Type B pancreatic cell (in vitro differentiated cells): ENCODE results near the gene DNAAF1. TPM values are rescaled to one million over a fixed set of nuclear protein-coding genes. Genes with fewer than 3 reads are reported as not detected.
A peak's percentile ranks its signal among the peaks of the same experiment; 100 is the strongest.
"Not testable (repeated sequence)": the region's sequence is repeated elsewhere in the genome, so short reads cannot be mapped to it uniquely, and the experiment has no call there.

Experiments used
- DNase-seq: peaks from one replicate; pipeline ENCODE4 v3.0.0; 2021; ENCODE audit warnings: mixed read lengths; ENCODE audit not compliant: unreplicated experiment; ENCODE audit errors: extremely low spot score
- H3K27ac Mint-ChIP-seq: 2 replicates; pipeline ENCODE4 v1.8.0; 2021; ENCODE audit warnings: mild to moderate bottlenecking, mixed read lengths
- H3K27me3 Mint-ChIP-seq: 2 replicates; pipeline ENCODE4 v1.8.0; 2021; ENCODE audit warnings: mixed read lengths
- H3K36me3 Mint-ChIP-seq: 2 replicates; pipeline ENCODE4 v1.8.0; 2021; ENCODE audit warnings: mixed read lengths
- H3K4me1 Mint-ChIP-seq: one replicate; pipeline ENCODE4 v1.8.0; 2021; ENCODE audit warnings: mixed read lengths; ENCODE audit not compliant: unreplicated experiment
- H3K4me3 Mint-ChIP-seq: 2 replicates; pipeline ENCODE4 v1.8.0; 2021; ENCODE audit warnings: mild to moderate bottlenecking, mixed read lengths
- H3K9me3 Mint-ChIP-seq: 2 replicates; pipeline ENCODE4 v1.8.0; 2021; ENCODE audit warnings: mixed read lengths
- total RNA-seq: library from RNA; stranded (reverse); gene quantifications from 2 replicates; pipeline ENCODE4 v1.2.1, GENCODE V29; 2021; ENCODE audit warnings: low replicate concordance
- TF ChIP-seq, protein P1 (sequence below): fragments of 200-600 bp; sonication (generic); conservative IDR thresholded peaks from 2 replicates; pipeline ENCODE4 v1.5.0; 2021; ENCODE audit warnings: antibody characterized with exemption, mild to moderate bottlenecking

DNAAF1 gene
- total RNA-seq, 1 donor from 2014 or later = 3.2 TPM

GRCh38 chr16:84110527-84110926 lies 34.6 kb upstream of the DNAAF1 start:
- Mint-ChIP-seq H3K27ac (peak overlapping the region; percentile 67), H3K4me1 (peaks cover 26% of the 10 kb centered on the region), H3K4me3 (no peak overlapping the region), H3K36me3 (no peaks in the 10 kb centered on the region), H3K9me3 (no peaks in the 10 kb centered on the region), H3K27me3 (no peaks in the 10 kb centered on the region)
- TF ChIP-seq, protein P1, sequence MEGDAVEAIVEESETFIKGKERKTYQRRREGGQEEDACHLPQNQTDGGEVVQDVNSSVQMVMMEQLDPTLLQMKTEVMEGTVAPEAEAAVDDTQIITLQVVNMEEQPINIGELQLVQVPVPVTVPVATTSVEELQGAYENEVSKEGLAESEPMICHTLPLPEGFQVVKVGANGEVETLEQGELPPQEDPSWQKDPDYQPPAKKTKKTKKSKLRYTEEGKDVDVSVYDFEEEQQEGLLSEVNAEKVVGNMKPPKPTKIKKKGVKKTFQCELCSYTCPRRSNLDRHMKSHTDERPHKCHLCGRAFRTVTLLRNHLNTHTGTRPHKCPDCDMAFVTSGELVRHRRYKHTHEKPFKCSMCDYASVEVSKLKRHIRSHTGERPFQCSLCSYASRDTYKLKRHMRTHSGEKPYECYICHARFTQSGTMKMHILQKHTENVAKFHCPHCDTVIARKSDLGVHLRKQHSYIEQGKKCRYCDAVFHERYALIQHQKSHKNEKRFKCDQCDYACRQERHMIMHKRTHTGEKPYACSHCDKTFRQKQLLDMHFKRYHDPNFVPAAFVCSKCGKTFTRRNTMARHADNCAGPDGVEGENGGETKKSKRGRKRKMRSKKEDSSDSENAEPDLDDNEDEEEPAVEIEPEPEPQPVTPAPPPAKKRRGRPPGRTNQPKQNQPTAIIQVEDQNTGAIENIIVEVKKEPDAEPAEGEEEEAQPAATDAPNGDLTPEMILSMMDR = no peak
- DNase-seq = no peak

GRCh38 chr16:84111525-84111924 lies 33.6 kb upstream of the DNAAF1 start:
- DNase-seq = no peak
- H3K4me3 Mint-ChIP-seq = no peak overlapping the region
- H3K4me1 Mint-ChIP-seq = peaks cover 23% of the 10 kb centered on the region
- TF ChIP-seq, protein P1 = no peak
- no peaks in the 10 kb centered on the region for H3K9me3 Mint-ChIP-seq
- H3K27ac Mint-ChIP-seq = no peak overlapping the region
- H3K27me3 Mint-ChIP-seq = no peaks in the 10 kb centered on the region
- no peaks in the 10 kb centered on the region for H3K36me3 Mint-ChIP-seq

- H3K36me3 Mint-ChIP-seq, H3K27me3 Mint-ChIP-seq, H3K27ac Mint-ChIP-seq, H3K4me3 Mint-ChIP-seq, H3K9me3 Mint-ChIP-seq, DNase-seq: not testable (repeated sequence)
- peaks cover 19% of the 10 kb centered on the region for H3K4me1 Mint-ChIP-seq
These were observed 33.2 kb upstream of the DNAAF1 start for GRCh38 chr16:84111949-84112348.

DNA sequence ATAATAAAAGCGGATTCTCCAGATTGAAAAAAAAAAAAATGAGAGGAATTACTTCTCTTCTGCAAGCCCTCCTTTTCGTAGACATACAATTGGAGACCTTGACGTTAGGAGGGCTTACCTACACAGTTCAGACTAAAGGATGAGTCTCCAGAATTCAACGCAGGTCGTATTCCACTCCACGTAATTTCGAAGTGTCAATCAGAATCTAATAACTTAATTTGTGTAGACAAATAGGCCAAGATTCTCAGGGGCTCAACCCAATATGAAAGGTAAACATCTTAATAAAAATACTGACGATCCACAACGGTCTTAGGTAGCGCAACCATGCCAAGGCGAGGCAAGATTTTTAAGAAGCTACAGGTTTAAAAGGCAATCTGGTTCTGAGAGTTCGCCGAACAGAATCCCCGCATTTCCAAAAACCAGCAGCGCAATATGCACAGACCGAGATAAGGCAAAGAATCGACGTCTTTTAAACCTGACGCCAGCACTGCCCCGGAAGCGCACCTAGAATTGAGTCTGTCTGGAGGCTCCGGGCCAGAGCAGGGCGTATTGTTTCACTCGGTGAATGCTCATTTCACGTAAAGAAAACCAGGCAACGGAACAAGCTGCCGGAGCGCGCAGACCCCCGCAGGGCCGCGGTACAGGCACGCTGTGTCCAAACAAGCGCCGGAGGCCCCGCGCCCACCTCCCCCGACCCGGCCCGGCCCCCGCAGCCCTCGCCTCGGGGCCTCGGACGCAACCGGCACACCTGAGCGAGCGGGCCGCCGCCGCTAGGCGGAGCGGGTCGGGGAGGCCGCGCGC lies 29.0 kb upstream of the DNAAF1 start:
- Mint-ChIP-seq H3K27ac (peak overlapping the region; percentile 96), H3K4me3 (peak overlapping the region; percentile 96), H3K4me1 (peaks cover 10% of the 10 kb centered on the region), H3K36me3 (no peaks in the 10 kb centered on the region), H3K27me3 (no peaks in the 10 kb centered on the region), H3K9me3 (no peaks in the 10 kb centered on the region)
- no peak for DNase-seq
- TF ChIP-seq, protein P1 = peak; percentile 69

DNA sequence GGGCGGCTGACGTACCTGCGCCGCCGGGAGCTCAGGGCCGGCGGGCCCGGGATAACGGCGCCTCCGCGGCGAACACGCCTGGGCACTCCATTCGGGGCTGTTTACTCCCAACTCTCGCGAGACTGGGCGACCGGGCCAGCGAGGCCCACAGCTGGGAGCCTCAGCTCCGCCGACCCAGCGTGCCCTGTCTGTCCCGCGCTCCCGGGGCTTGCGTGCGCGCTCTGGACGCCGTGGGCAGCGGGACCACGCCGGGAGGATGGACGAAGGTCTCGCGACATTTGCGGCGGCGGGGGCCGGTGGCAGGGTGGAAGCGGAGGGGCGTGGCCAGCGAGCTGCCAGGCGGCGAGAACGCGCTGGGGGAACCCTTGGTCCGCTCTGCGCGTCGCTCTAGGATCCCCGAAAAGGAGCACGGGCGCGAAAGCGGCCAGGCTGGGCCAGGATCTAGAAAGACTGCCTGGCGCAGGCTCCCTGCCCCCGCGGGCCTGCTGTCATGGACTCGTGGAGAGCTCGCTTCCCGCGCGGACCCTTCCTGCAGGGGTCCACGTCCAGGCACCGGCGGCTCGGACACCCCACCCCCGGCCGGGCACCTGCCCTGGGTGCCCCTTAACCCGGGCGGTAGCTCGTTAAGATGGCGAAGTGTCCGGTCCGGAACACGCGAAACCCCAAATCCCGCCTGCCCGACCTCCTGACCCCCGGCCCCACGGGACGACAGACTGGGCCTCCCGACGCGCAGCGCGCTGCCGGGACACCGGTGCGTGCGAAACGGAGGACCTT lies 28.2 kb upstream of the DNAAF1 start, which contains the start of gene MBTPS1:
TSS of gene MBTPS1 (minus strand) at position 223 of the 774 bp plus-strand sequence. CDS start 15,159 bp downstream, outside the sequence.
- TF ChIP-seq, protein P1 = no peak
- DNase-seq = peak; percentile 100
- H3K36me3 Mint-ChIP-seq = peaks cover 3% of the 10 kb centered on the region
- H3K4me3 Mint-ChIP-seq = peak within 1 kb of the TSS; percentile 97
- H3K9me3 Mint-ChIP-seq = no peaks in the 10 kb centered on the region
- peaks cover 10% of the 10 kb centered on the region for H3K4me1 Mint-ChIP-seq
- H3K27ac Mint-ChIP-seq = peak within 1 kb of the TSS; percentile 96
- H3K27me3 Mint-ChIP-seq = no peaks in the 10 kb centered on the region

DNA sequence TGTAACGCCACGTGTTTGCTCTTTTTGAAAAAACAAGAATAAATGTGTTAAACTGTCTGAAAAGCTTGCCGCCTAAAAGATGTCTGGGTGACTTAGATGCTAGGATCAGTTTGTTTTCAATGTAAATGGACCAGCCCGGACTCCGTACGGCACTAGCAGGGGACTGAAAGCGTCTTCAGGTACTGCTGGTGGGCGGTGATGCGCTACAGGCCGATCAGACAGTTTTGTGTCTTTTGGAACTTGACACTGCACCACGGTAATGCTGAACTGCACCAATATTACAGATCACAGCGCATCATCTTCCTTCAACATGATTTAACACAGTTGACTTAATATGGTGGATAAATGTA lies 27.6 kb upstream of the DNAAF1 start:
- H3K4me3 Mint-ChIP-seq = peak overlapping the region; percentile 97
- no peaks in the 10 kb centered on the region for H3K27me3 Mint-ChIP-seq
- TF ChIP-seq, protein P1 = no peak
- H3K9me3 Mint-ChIP-seq = no peaks in the 10 kb centered on the region
- H3K36me3 Mint-ChIP-seq = peaks cover 5% of the 10 kb centered on the region
- DNase-seq = no peak
- peaks cover 10% of the 10 kb centered on the region for H3K4me1 Mint-ChIP-seq
- peak overlapping the region; percentile 94 for H3K27ac Mint-ChIP-seq

DNA sequence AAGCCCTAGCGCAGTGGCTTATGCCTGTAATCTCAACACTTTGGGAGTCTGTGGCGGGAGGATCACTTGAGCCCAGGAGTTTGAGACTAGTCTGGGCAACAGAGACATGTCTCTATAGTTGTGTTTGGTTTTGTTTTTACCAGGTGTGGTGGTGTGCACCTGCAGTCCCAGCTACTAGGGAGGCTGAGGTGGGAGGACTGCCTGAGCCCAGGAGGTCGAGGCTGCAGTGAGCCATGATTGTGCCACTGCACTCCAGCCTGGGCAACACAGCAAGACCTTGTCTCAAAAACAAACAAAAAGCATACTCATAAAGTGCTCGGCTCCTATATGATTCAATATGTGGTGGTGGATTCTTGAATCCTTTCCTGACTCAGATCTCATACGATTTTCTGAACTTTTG lies 26.8 kb upstream of the DNAAF1 start:
- not testable (repeated sequence) for DNase-seq, H3K9me3 Mint-ChIP-seq, H3K27me3 Mint-ChIP-seq, H3K36me3 Mint-ChIP-seq, H3K27ac Mint-ChIP-seq
- peaks cover 10% of the 10 kb centered on the region for H3K4me1 Mint-ChIP-seq
- peak overlapping the region; percentile 77 for H3K4me3 Mint-ChIP-seq
